Panc1 (cell line): ENCODE results near the gene COL4A3. TPM values are rescaled to one million over a fixed set of nuclear protein-coding genes. Genes with fewer than 3 reads are reported as not detected.

Experiments
- ATAC-seq: fragments of 200-7000 bp; cut with Tn5 transposase; 2 replicates; pipeline ENCODE4 v1.9.1; 2020; ENCODE audit warnings: mild to moderate bottlenecking, moderate library complexity
- BruUV-seq: library from RNA; stranded (reverse); fragments of 400-500 nt; replicated peaks from 2 replicates; lab custom pipeline; 2021; lab: Mats Ljungman, UMichigan
- CTCF ChIA-PET: fragments of 300-600 bp; sonication (Branson Sonifier 250); formaldehyde crosslinking; loops from one replicate; lab custom pipeline; 2022; ENCODE audit warnings: antibody characterized with exemption; lab: Charles Lee
- POLR2A ChIA-PET: fragments of 300-600 bp; sonication (Branson Sonifier 250); formaldehyde crosslinking; loops from one replicate; lab custom pipeline; 2022; ENCODE audit warnings: antibody characterized with exemption; lab: Charles Lee
- DNase-seq: peaks from one replicate; pipeline ENCODE4 v3.0.0-alpha.2; 2010; ENCODE audit warnings: low read depth, low spot score
- H3K27ac ChIP-seq: 2 replicates; pipeline ENCODE4 v1.5.1; 2011; ENCODE audit warnings: mild to moderate bottlenecking, low read length, inconsistent platforms
- H3K27me3 ChIP-seq: fragments of 200-500 bp; sonication (Bioruptor generic); 2 replicates; pipeline ENCODE4 v1.6.0; 2014; ENCODE audit warnings: low read length, inconsistent platforms; ENCODE audit not compliant: control insufficient read depth, insufficient read depth
- H3K36me3 ChIP-seq: fragments of 200-500 bp; sonication (Bioruptor generic); 2 replicates; pipeline ENCODE4 v1.5.1; 2014; ENCODE audit warnings: inconsistent platforms, mild to moderate bottlenecking, low read length, moderate library complexity; ENCODE audit not compliant: control insufficient read depth, insufficient read depth
- H3K4me1 ChIP-seq: 2 replicates; pipeline ENCODE4 v1.5.1; 2011; ENCODE audit warnings: inconsistent platforms, mild to moderate bottlenecking, low read length, moderate library complexity; ENCODE audit not compliant: control insufficient read depth, insufficient read depth
- H3K4me3 ChIP-seq, 2 experiments: 2 replicates each; pipeline ENCODE4 v1.5.1; 2011 to 2012; ENCODE audit warnings: low read depth in 2 of 2, low read length in 2 of 2, mild to moderate bottlenecking in 2 of 2, inconsistent platforms in 1 of 2, moderate library complexity in 1 of 2
- H3K9me3 ChIP-seq: fragments of 200-500 bp; sonication (Bioruptor generic); 2 replicates; pipeline ENCODE4 v1.5.1; 2014; ENCODE audit warnings: low read depth, mild to moderate bottlenecking, inconsistent platforms, low read length, moderate library complexity; ENCODE audit not compliant: control insufficient read depth, insufficient read depth
- CTCF ChIP-seq: fragments of 450-650 bp; IDR thresholded peaks from 2 replicates; pipeline ENCODE4 v1.5.1; 2017; ENCODE audit warnings: mild to moderate bottlenecking
- POLR2AphosphoS5 ChIP-seq: IDR thresholded peaks from 2 replicates; pipeline ENCODE4 v1.6.1; 2012; ENCODE audit warnings: mild to moderate bottlenecking, low read depth, low read length, moderate library complexity
- REST ChIP-seq, 2 experiments: IDR thresholded peaks; 2 replicates each; pipeline ENCODE4 v1.6.1; 2011 to 2012; ENCODE audit warnings: low read depth in 2 of 2, control low read depth in 1 of 2, low read length in 1 of 2, mild to moderate bottlenecking in 1 of 2, moderate library complexity in 1 of 2; ENCODE audit not compliant: insufficient read depth in 1 of 2
- SIN3A ChIP-seq: IDR thresholded peaks from 2 replicates; pipeline ENCODE4 v1.6.1; 2012; ENCODE audit warnings: low read depth, mild to moderate bottlenecking, low read length, moderate library complexity, borderline replicate concordance; ENCODE audit not compliant: insufficient read depth
- TCF7L2 ChIP-seq: IDR thresholded peaks from 2 replicates; pipeline ENCODE4 v1.6.1; 2011; ENCODE audit warnings: mild to moderate bottlenecking, low read depth, low read length, inconsistent platforms
- in situ Hi-C: cut with HindIII; loops from 2 replicates; pipeline ENCODE4 v1.10.0; 2016; ENCODE audit warnings: low sequenced_read_pairs, low pct_unique_long_range_greater_than_20kb
- intact Hi-C: fragments of 100-400 bp; cut with micrococcal nuclease; formaldehyde crosslinking; loops from one replicate; pipeline ENCODE4 v1.10.0; 2022; ENCODE audit not compliant: unreplicated experiment
- total RNA-seq: library from RNA; stranded (reverse); gene quantifications from one replicate; pipeline ENCODE4 v1.2.1, GENCODE V29; 2021; ENCODE audit not compliant: unreplicated experiment

Gene COL4A3
- total RNA-seq, 1 experiment from 2014 or later: 0.18 TPM

GRCh38 chr2:227312579-227312978 lies 148.2 kb downstream of the COL4A3 start:
- intact Hi-C loops: no loop called here
- no peak for TF ChIP-seq SIN3A
- TF ChIP-seq TCF7L2: no peak
- TF ChIP-seq REST (IDR thresholded peaks at IDR 0.05; ENCODE audit: insufficient read depth in 1 of 2, low read depth in 2 of 2, low read length in 1 of 2): no peak
- TF ChIP-seq POLR2AphosphoS5: no peak
- no peak for TF ChIP-seq CTCF
- no peaks in the 10 kb centered on the region for H3K36me3 ChIP-seq
- H3K4me3 ChIP-seq: no peak overlapping the region
- no peaks in the 10 kb centered on the region for H3K27me3 ChIP-seq
- ATAC-seq (no peak), DNase-seq (no peak)
- H3K9me3 ChIP-seq: no peaks in the 10 kb centered on the region
- CTCF ChIA-PET: no interaction called here
- in situ Hi-C loops: no loop called here
- H3K27ac ChIP-seq: no peak overlapping the region
- no TSS peak for BruUV-seq
- H3K4me1 ChIP-seq: no peaks in the 10 kb centered on the region
- POLR2A ChIA-PET: no interaction called here

GRCh38 chr2:227313310-227313709 lies 148.9 kb downstream of the COL4A3 start:
- DNase-seq (no peak), ATAC-seq (no peak)
- TF ChIP-seq REST (IDR thresholded peaks at IDR 0.05; ENCODE audit: insufficient read depth in 1 of 2, low read depth in 2 of 2, low read length in 1 of 2): no peak
- TF ChIP-seq SIN3A: no peak
- TF ChIP-seq TCF7L2: no peak
- no peak for TF ChIP-seq POLR2AphosphoS5
- TF ChIP-seq CTCF: no peak
- no TSS peak for BruUV-seq
- in situ Hi-C loops: no loop called here
- Histone ChIP-seq H3K9me3 (no peaks in the 10 kb centered on the region), H3K4me3 (no peak overlapping the region), H3K4me1 (no peaks in the 10 kb centered on the region), H3K27ac (no peak overlapping the region), H3K27me3 (no peaks in the 10 kb centered on the region), H3K36me3 (no peaks in the 10 kb centered on the region)
- ChIA-PET POLR2A (no interaction called here), CTCF (no interaction called here)
- intact Hi-C loops: no loop called here
